Epithelial cell of esophagus (primary cell): Measurements from ENCODE around the gene PAX2.
A peak's percentile ranks its signal among the peaks of the same experiment; 100 is the strongest.

Source experiments
- DNase-seq: peaks from one replicate; pipeline ENCODE4 v3.0.0; 2010; ENCODE audit warnings: low read depth
- H3K4me3 ChIP-seq: 2 replicates; pipeline ENCODE4 v1.5.1; 2011; ENCODE audit warnings: mild to moderate bottlenecking, low read length, control low read depth
- CTCF ChIP-seq: IDR thresholded peaks from 2 replicates; pipeline ENCODE4 v1.5.1; 2011; ENCODE audit warnings: low read depth, mild to moderate bottlenecking, low read length, control low read depth, inconsistent platforms; ENCODE audit not compliant: insufficient read depth; ENCODE audit errors: missing control alignments

PAX2 gene

GRCh38 chr10:100816671-100817070 is 71.3 kb downstream of the PAX2 start:
- no peak for TF ChIP-seq CTCF
- no peak overlapping the region for H3K4me3 ChIP-seq
- DNase-seq: no peak

DNA sequence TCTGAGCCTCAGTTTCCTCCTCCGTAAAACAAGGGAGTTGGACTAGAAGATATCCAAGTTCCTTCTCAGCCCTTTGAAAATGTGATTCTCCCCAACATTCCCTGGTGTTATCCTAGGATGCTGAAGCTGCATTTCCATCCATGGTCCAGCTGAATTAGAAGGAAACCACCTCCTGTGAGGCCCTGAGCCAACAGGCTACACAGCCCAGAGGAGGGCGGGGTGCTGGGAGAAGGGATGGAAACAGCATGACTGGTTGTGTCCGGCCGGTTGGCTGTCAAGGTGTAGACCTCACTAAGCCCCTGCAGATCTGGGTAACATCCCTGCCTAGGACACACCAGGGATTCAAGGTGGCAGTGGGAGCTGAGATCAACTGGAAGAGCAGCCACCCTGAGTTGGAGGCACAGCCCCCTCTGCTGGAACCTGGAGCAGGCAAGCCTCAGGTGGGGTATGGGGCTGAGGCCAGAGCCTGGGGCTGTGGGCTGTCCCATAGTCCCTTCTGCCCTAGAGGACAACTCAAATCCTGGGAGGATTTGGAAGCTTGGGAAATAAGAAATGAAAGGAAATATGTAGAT is 72.0 kb downstream of the PAX2 start:
- H3K4me3 ChIP-seq: no peak overlapping the region
- TF ChIP-seq CTCF: no peak
- DNase-seq: no peak

DNA sequence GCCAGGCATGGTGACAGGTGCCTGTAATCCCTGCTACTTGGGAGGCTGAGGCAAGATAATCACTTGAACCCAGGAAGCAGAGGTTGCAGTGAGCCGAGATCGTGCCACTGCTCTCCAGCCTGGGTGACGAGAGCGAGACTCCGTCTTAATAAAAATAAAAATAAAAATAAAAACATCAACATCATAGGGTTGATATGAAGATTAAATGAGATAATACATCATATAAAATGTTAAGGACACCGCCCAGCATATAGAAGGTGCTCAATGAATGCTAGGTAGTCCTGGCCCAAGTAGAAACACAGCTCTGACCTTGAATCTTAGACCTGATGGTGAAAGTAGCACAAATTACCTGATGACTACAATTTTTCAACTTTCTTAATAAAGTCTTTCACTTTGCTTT is 74.0 kb downstream of the PAX2 start:
- H3K4me3 ChIP-seq: no peak overlapping the region
- no peak for DNase-seq
- no peak for TF ChIP-seq CTCF

GRCh38 chr10:100823194-100823593 is 77.8 kb downstream of the PAX2 start:
- peak; percentile 80 for DNase-seq

GRCh38 chr10:100824886-100825285 is 79.5 kb downstream of the PAX2 start:
- TF ChIP-seq CTCF: no peak
- DNase-seq: no peak

More at GRCh38 chr10:100823194-100823593, 77.8 kb downstream of the PAX2 start:
- no peak for TF ChIP-seq CTCF
- no peak overlapping the region for H3K4me3 ChIP-seq

GRCh38 chr10:100825325-100825875 is 80.0 kb downstream of the PAX2 start:
- H3K4me3 ChIP-seq: no peak overlapping the region
- no peak for DNase-seq
- no peak for TF ChIP-seq CTCF

More at GRCh38 chr10:100824886-100825285, 79.5 kb downstream of the PAX2 start:
- no peak overlapping the region for H3K4me3 ChIP-seq

GRCh38 chr10:100826031-100826651 is 80.8 kb downstream of the PAX2 start:
- H3K4me3 ChIP-seq: no peak overlapping the region
- DNase-seq: no peak

More at GRCh38 chr10:100826031-100826651, 80.8 kb downstream of the PAX2 start:
- no peak for TF ChIP-seq CTCF
